Measurements from ENCODE around the gene DMTF1. TPM values are rescaled to one million over a fixed set of nuclear protein-coding genes. Genes with fewer than 3 reads are reported as not detected.

The DMTF1 gene
- total RNA-seq, 1 donor from 2014 or later = 70.9 TPM

GRCh38 chr7:87213811-87214210 is 61.6 kb downstream of the DMTF1 start:
- H3K4me3 ChIP-seq (ENCODE audit: low read depth, low read length) = no peak overlapping the region
- TF ChIP-seq CTCF (conservative IDR thresholded peaks at IDR 0.05; ENCODE audit: low read depth, low read length) = no peak
- DNase-seq (ENCODE audit: low read depth) = no peak

- H3K4me3 ChIP-seq (ENCODE audit: low read depth, low read length) = no peak overlapping the region
- no peak for TF ChIP-seq CTCF (conservative IDR thresholded peaks at IDR 0.05; ENCODE audit: low read depth, low read length)
- no peak for DNase-seq (ENCODE audit: low read depth)
These were observed 62.8 kb downstream of the DMTF1 start for GRCh38 chr7:87215046-87215445.

- TF ChIP-seq CTCF (conservative IDR thresholded peaks at IDR 0.05; ENCODE audit: low read depth, low read length) = no peak
- peak; percentile 98 for DNase-seq (ENCODE audit: low read depth)
- H3K4me3 ChIP-seq (ENCODE audit: low read depth, low read length) = peak overlapping the region; percentile 27
These were observed 64.7 kb downstream of the DMTF1 start for GRCh38 chr7:87216701-87217508.

- DNase-seq (ENCODE audit: low read depth) = no peak
- H3K4me3 ChIP-seq (ENCODE audit: low read depth, low read length) = peak overlapping the region; percentile 83
- TF ChIP-seq CTCF (conservative IDR thresholded peaks at IDR 0.05; ENCODE audit: low read depth, low read length) = no peak
These were observed 65.9 kb downstream of the DMTF1 start for GRCh38 chr7:87217983-87218653.

- H3K4me3 ChIP-seq (ENCODE audit: low read depth, low read length) = peak overlapping the region; percentile 83
- no peak for DNase-seq (ENCODE audit: low read depth)
- TF ChIP-seq CTCF (conservative IDR thresholded peaks at IDR 0.05; ENCODE audit: low read depth, low read length) = peak; percentile 2
These were observed 66.7 kb downstream of the DMTF1 start for GRCh38 chr7:87218796-87219544.

GRCh38 chr7:87219545-87220025 is 67.3 kb downstream of the DMTF1 start, which contains the start of gene TMEM243:
TSS of gene TMEM243 (minus strand) at chr7:87219732. CDS start at chr7:87219503, 229 bp downstream.
- H3K4me3 ChIP-seq (ENCODE audit: low read depth, low read length) = peak within 1 kb of the TSS; percentile 83
- TF ChIP-seq CTCF (conservative IDR thresholded peaks at IDR 0.05; ENCODE audit: low read depth, low read length) = peak; percentile 22
- DNase-seq (ENCODE audit: low read depth) = no peak

All from epithelial cell of proximal tubule (primary cell).